22Rv1 (cell line): ENCODE measurements around the gene STXBP1.

ENCODE experiments used
- ZFX ChIP-seq: fragments of 450-650 bp; IDR thresholded peaks from 2 replicates; pipeline ENCODE4 v1.6.1; 2017; ENCODE audit warnings: antibody characterized with exemption, borderline replicate concordance
- TF ChIP-seq, protein P1 (sequence below): fragments of 450-650 bp; IDR thresholded peaks from 2 replicates; pipeline ENCODE4 v1.5.1; 2017; ENCODE audit warnings: mild to moderate bottlenecking

DNA sequence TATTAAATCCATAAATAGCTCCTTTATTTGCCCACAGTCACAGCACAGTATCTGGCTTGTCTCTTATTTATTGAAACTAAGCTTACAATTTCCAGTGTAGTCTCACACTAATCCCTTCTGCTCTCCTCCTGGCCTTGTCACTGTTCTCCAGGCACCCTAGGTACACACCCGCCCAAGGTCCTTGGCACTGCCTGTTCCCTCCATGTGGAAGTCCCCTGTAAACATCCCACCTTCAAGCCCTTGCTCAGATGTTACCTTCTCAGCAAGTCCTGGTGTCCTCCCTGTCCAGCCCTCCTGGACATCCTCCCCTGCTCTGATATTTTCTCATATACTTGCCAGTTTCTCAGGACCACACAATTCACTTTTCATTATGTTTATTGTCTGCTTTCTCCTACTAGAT, 50.5 kb downstream of the STXBP1 start:
- TF ChIP-seq, protein P1, sequence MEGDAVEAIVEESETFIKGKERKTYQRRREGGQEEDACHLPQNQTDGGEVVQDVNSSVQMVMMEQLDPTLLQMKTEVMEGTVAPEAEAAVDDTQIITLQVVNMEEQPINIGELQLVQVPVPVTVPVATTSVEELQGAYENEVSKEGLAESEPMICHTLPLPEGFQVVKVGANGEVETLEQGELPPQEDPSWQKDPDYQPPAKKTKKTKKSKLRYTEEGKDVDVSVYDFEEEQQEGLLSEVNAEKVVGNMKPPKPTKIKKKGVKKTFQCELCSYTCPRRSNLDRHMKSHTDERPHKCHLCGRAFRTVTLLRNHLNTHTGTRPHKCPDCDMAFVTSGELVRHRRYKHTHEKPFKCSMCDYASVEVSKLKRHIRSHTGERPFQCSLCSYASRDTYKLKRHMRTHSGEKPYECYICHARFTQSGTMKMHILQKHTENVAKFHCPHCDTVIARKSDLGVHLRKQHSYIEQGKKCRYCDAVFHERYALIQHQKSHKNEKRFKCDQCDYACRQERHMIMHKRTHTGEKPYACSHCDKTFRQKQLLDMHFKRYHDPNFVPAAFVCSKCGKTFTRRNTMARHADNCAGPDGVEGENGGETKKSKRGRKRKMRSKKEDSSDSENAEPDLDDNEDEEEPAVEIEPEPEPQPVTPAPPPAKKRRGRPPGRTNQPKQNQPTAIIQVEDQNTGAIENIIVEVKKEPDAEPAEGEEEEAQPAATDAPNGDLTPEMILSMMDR, result no peak
- TF ChIP-seq ZFX, result no peak
